Amniotic stem cell (primary cell): ENCODE measurements around the gene LOXL3.
"Not testable (repeated sequence)": the region's sequence is repeated elsewhere in the genome, so short reads cannot be mapped to it uniquely, and the experiment has no call there.

ENCODE experiments used
- DNase-seq: peaks from one replicate; lab custom pipeline; 2025; lab: John Stamatoyannopoulos, UW

Gene LOXL3

GRCh38 chr2:74489906-74490305, 63.8 kb downstream of the LOXL3 start:
- no peak for DNase-seq

- DNase-seq = no peak
Measured at GRCh38 chr2:74488643-74489481, 64.9 kb downstream of the LOXL3 start.

GRCh38 chr2:74486141-74486540, 67.6 kb downstream of the LOXL3 start:
- DNase-seq = no peak

GRCh38 chr2:74483675-74484164, 70.0 kb downstream of the LOXL3 start:
- DNase-seq = not testable (repeated sequence)

- peak; percentile 94 for DNase-seq
Measured at GRCh38 chr2:74482801-74483674, 70.7 kb downstream of the LOXL3 start, which contains the start of the genes CCDC142 and TTC31. Gene CCDC142 (minus strand): TSS chr2:74482998. CDS start chr2:74482837, 161 bp downstream. Gene TTC31 (plus strand): TSS chr2:74483081. CDS start chr2:74483096, 15 bp downstream.
